Measurements from ENCODE around the gene ARFGEF3. TPM values are rescaled to one million over a fixed set of nuclear protein-coding genes. Genes with fewer than 3 reads are reported as not detected.

Gene ARFGEF3
- total RNA-seq, 3 donors from 2014 or later (not counting 1 experiment from before 2014, with no cell fraction given), result 0.05 to 0.09 TPM; not detected in 1

DNA sequence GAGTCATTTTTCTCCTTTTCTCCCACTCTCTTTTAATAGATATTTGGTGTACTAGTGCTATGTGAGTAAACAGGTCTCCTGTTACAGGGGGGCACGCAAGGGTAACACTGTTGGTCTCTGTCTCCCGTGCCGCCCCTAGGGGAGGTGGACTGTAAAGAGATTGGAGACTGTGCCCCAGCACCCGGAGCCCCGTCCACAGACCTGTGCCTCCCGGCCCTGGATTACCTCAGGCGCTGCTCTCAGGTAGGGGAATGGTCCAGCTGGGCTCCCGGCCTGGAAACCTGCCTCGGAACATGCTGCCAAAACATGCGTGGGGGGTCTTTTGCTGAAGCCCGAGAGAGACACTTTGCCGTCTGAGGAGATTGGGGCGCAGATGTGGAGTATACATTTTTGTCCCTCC, 149.5 kb downstream of the ARFGEF3 start:
- Histone ChIP-seq H3K4me1 (ENCODE audit: control insufficient read depth, insufficient read depth, low read length) (no peaks in the 10 kb centered on the region), H3K27me3 (ENCODE audit: control insufficient read depth, insufficient read depth, low read length) (no peaks in the 10 kb centered on the region), H3K9me3 (ENCODE audit: control insufficient read depth, insufficient read depth, low read length) (no peaks in the 10 kb centered on the region), H3K36me3 (ENCODE audit: control insufficient read depth, insufficient read depth, low read length) (no peaks in the 10 kb centered on the region), H3K4me3 (ENCODE audit: low read length) (no peak overlapping the region), H3K27ac (ENCODE audit: low read length) (no peak overlapping the region)
- ATAC-seq, result no peak
- TF ChIP-seq, protein P1, sequence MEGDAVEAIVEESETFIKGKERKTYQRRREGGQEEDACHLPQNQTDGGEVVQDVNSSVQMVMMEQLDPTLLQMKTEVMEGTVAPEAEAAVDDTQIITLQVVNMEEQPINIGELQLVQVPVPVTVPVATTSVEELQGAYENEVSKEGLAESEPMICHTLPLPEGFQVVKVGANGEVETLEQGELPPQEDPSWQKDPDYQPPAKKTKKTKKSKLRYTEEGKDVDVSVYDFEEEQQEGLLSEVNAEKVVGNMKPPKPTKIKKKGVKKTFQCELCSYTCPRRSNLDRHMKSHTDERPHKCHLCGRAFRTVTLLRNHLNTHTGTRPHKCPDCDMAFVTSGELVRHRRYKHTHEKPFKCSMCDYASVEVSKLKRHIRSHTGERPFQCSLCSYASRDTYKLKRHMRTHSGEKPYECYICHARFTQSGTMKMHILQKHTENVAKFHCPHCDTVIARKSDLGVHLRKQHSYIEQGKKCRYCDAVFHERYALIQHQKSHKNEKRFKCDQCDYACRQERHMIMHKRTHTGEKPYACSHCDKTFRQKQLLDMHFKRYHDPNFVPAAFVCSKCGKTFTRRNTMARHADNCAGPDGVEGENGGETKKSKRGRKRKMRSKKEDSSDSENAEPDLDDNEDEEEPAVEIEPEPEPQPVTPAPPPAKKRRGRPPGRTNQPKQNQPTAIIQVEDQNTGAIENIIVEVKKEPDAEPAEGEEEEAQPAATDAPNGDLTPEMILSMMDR (IDR thresholded peaks at IDR 0.05), result no peak
- DNase-seq, result no peak
- H3K4me1 Mint-ChIP-seq, result no peaks in the 10 kb centered on the region
- whole genome bisulfite sequencing (ENCODE audit: insufficient coverage), result 96% methylated on average over 13 of the region's 13 CpGs
- intact Hi-C loops (cut with micrococcal nuclease), result no loop called here
- H3K4me3 Mint-ChIP-seq, result no peak overlapping the region
- H3K9me3 Mint-ChIP-seq, result no peaks in the 10 kb centered on the region
- H3K36me3 Mint-ChIP-seq, result no peaks in the 10 kb centered on the region
- no peak overlapping the region for H3K27ac Mint-ChIP-seq
- peaks cover 0 to 3% of the 10 kb centered on the region in 2 donors for H3K27me3 Mint-ChIP-seq (ENCODE audit: low read depth in 2 of 2)

DNA sequence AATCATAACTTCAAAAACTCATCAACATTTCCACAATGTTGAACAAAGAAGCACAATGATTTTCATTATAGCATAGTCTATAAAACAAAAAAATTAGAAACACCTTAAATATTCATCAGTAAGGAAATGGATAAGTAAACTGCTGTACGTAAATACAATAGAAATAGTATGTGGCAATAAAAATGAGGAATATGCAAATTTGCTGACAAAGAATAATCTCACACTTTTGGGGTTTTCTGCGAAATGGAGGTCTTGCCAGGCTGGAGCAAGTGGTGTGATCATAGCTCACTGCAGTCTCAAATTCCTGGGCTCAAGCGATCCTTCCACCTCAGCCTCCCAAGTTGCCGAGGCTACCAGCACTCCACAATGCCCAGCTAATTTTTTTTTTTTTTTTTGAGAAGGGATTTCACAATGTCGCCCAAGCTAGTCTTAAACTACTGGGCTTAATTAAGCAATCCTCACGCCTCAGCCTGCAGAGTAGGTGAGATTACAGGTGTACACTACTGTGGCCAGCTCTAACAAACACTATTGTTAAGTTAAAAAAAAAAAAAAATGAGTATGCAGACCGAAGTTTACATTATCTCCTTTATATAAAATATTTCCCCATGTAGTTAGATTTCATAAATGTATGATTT, 157.1 kb downstream of the ARFGEF3 start:
- no peak overlapping the region for H3K27ac Mint-ChIP-seq
- no peaks in the 10 kb centered on the region for H3K36me3 Mint-ChIP-seq
- TF ChIP-seq, protein P1 (IDR thresholded peaks at IDR 0.05), result no peak
- no peak overlapping the region for H3K4me3 Mint-ChIP-seq
- no peaks in the 10 kb centered on the region for H3K9me3 Mint-ChIP-seq
- 88% methylated on average over 4 of the region's 7 CpGs for WGBS (ENCODE audit: insufficient coverage)
- Histone ChIP-seq H3K27me3 (ENCODE audit: control insufficient read depth, insufficient read depth, low read length) (no peaks in the 10 kb centered on the region), H3K27ac (ENCODE audit: low read length) (no peak overlapping the region), H3K4me3 (ENCODE audit: low read length) (no peak overlapping the region), H3K4me1 (ENCODE audit: control insufficient read depth, insufficient read depth, low read length) (no peaks in the 10 kb centered on the region), H3K9me3 (ENCODE audit: control insufficient read depth, insufficient read depth, low read length) (peaks cover 3% of the 10 kb centered on the region), H3K36me3 (ENCODE audit: control insufficient read depth, insufficient read depth, low read length) (no peaks in the 10 kb centered on the region)
- no peak for DNase-seq
- no peaks in the 10 kb centered on the region for H3K4me1 Mint-ChIP-seq
- intact Hi-C loops (cut with micrococcal nuclease), result no loop called here
- peaks cover 6 to 25% of the 10 kb centered on the region in 2 donors for H3K27me3 Mint-ChIP-seq (ENCODE audit: low read depth in 2 of 2)
- ATAC-seq, result no peak

DNA sequence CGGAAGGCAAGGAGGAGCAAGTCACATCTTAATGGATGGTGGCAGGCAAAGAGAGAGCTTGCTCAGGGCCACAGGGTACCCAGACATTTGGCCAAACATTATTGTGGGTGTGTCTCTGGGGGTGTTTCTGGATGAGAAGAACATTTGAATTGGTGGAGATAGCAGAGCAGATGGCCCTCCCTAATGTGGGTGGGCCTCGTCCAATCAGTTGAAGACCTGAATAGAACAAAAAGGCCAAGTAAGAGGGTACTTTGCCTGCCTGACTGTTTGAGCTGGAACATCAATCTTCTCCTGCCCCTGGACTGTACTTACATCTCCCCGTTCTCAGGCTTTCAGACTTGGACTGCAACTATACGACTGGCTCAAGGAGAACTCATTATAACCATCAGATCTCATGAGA, 160.2 kb downstream of the ARFGEF3 start:
- Histone ChIP-seq H3K4me1 (ENCODE audit: control insufficient read depth, insufficient read depth, low read length) (no peaks in the 10 kb centered on the region), H3K27ac (ENCODE audit: low read length) (no peak overlapping the region), H3K36me3 (ENCODE audit: control insufficient read depth, insufficient read depth, low read length) (no peaks in the 10 kb centered on the region), H3K9me3 (ENCODE audit: control insufficient read depth, insufficient read depth, low read length) (peaks cover 3% of the 10 kb centered on the region), H3K27me3 (ENCODE audit: control insufficient read depth, insufficient read depth, low read length) (no peaks in the 10 kb centered on the region), H3K4me3 (ENCODE audit: low read length) (no peak overlapping the region)
- Mint-ChIP-seq H3K27me3 (ENCODE audit: low read depth in 2 of 2) (peaks cover 6 to 25% of the 10 kb centered on the region in 2 donors), H3K4me3 (no peak overlapping the region), H3K9me3 (no peaks in the 10 kb centered on the region), H3K27ac (no peak overlapping the region), H3K36me3 (no peaks in the 10 kb centered on the region), H3K4me1 (no peaks in the 10 kb centered on the region)
- intact Hi-C loops (cut with micrococcal nuclease), result no loop called here
- TF ChIP-seq, protein P1 (IDR thresholded peaks at IDR 0.05), result no peak
- ATAC-seq (no peak), DNase-seq (no peak)
- WGBS (ENCODE audit: insufficient coverage), result 99% methylated on average over 4 of the region's 4 CpGs

DNA sequence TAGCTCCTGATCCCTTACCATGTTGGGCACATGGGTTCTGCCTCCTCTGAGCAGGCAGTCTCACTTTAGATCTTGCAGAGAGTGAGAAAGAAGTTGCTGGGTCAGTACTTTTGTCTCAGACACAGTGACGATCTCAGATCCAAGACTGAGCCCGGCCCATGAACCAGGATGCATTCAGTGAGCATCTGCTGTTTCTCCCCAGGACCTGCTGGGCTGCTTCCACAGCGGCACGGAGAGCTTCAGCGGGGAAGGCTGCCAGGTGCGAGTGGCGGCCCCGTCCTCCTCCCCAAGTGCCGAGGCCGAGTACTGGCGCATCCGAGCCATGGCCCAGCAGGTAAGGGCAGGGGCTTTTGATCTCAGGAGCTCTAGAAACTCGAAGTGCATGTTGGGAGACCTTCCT, 162.1 kb downstream of the ARFGEF3 start:
- Mint-ChIP-seq H3K27ac (no peak overlapping the region), H3K9me3 (no peaks in the 10 kb centered on the region), H3K27me3 (ENCODE audit: low read depth in 2 of 2) (peaks cover 6 to 24% of the 10 kb centered on the region in 2 donors), H3K4me1 (no peaks in the 10 kb centered on the region), H3K36me3 (no peaks in the 10 kb centered on the region), H3K4me3 (no peak overlapping the region)
- Histone ChIP-seq H3K4me3 (ENCODE audit: low read length) (no peak overlapping the region), H3K4me1 (ENCODE audit: control insufficient read depth, insufficient read depth, low read length) (no peaks in the 10 kb centered on the region), H3K9me3 (ENCODE audit: control insufficient read depth, insufficient read depth, low read length) (peaks cover 3% of the 10 kb centered on the region), H3K36me3 (ENCODE audit: control insufficient read depth, insufficient read depth, low read length) (no peaks in the 10 kb centered on the region), H3K27ac (ENCODE audit: low read length) (no peak overlapping the region), H3K27me3 (ENCODE audit: control insufficient read depth, insufficient read depth, low read length) (no peaks in the 10 kb centered on the region)
- no peak for DNase-seq
- 90% methylated on average over 13 of the region's 13 CpGs for WGBS (ENCODE audit: insufficient coverage)
- TF ChIP-seq, protein P1 (IDR thresholded peaks at IDR 0.05), result no peak
- intact Hi-C loops (cut with micrococcal nuclease), result no loop called here
- no peak for ATAC-seq

Data from natural killer cell (primary cell).